GM06990 (cell line): Measurements from ENCODE around the gene SYT17.

Source experiments
- DNase-seq: peaks from one replicate; pipeline ENCODE4 v3.0.0-alpha.2; 2011; ENCODE audit not compliant: insufficient read length; ENCODE audit errors: extremely low read depth
- H3K27me3 ChIP-seq: replicated peaks from 2 replicates; pipeline ENCODE4 v1.6.0; 2011; ENCODE audit warnings: low read length; ENCODE audit not compliant: control insufficient read depth, insufficient read depth
- H3K36me3 ChIP-seq: 2 replicates; pipeline ENCODE4 v1.5.1; 2011; ENCODE audit warnings: low read length; ENCODE audit not compliant: control insufficient read depth, insufficient read depth
- H3K4me3 ChIP-seq: replicated peaks from 2 replicates; pipeline ENCODE4 v1.5.1; 2011; ENCODE audit warnings: low read depth, mild to moderate bottlenecking, control low read depth, low read length
- TF ChIP-seq, protein P1 (sequence below): IDR thresholded peaks from 2 replicates; pipeline ENCODE4 v1.5.1; 2011; ENCODE audit warnings: low read length, control low read depth, mild to moderate bottlenecking, inconsistent platforms; ENCODE audit not compliant: insufficient read depth, poor library complexity, severe bottlenecking

Gene SYT17

DNA sequence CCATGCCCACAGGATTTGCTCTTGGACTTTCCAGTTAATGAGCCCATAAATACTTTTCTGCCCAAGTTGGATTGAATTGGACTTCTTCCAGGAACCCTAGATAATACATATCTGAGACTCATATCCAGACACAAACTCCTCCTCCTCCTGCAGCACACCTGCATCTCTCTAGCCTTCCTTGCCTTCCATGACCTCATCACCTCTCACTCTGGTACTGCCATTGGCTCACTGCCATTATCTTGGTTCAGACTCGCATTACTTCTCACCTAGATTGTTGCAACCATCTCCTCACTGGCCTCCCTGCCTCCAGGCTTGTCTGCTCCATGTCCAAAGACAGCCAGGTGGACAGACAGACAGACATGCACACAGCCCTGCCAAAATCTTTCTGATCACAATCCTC lies 4.8 kb upstream of the SYT17 start:
- Histone ChIP-seq H3K4me3 (no peak overlapping the region), H3K27me3 (no peaks in the 10 kb centered on the region; the same call in 1 of the 2 replicates), H3K36me3 (no peaks in the 10 kb centered on the region)
- TF ChIP-seq, protein P1, sequence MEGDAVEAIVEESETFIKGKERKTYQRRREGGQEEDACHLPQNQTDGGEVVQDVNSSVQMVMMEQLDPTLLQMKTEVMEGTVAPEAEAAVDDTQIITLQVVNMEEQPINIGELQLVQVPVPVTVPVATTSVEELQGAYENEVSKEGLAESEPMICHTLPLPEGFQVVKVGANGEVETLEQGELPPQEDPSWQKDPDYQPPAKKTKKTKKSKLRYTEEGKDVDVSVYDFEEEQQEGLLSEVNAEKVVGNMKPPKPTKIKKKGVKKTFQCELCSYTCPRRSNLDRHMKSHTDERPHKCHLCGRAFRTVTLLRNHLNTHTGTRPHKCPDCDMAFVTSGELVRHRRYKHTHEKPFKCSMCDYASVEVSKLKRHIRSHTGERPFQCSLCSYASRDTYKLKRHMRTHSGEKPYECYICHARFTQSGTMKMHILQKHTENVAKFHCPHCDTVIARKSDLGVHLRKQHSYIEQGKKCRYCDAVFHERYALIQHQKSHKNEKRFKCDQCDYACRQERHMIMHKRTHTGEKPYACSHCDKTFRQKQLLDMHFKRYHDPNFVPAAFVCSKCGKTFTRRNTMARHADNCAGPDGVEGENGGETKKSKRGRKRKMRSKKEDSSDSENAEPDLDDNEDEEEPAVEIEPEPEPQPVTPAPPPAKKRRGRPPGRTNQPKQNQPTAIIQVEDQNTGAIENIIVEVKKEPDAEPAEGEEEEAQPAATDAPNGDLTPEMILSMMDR = no peak
- no peak for DNase-seq

- DNase-seq = no peak
- TF ChIP-seq, protein P1 = no peak
- Histone ChIP-seq H3K4me3 (no peak overlapping the region), H3K27me3 (no peaks in the 10 kb centered on the region; the same call in 1 of the 2 replicates), H3K36me3 (no peaks in the 10 kb centered on the region)
Measured at GRCh38 chr16:19164285-19164684, 3.8 kb upstream of the SYT17 start.

DNA sequence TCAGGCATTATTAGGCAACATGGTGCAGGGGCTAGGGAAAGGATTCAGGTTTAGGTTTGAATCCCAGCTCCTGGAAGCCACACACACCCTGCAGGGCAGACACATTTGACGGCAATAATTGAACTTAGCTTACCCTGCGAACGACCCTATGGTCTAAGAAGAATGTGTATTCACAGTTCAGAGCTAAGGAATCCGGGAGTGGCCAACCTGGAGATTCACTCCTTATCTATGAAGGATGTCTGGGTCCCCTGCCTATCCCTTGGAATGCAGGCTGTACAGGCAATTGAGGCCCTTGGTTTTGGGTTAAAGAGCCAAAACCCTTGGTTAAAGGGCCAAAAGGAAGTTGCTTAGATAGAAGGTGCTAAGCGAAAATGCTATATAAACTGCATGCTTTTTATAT lies 2.9 kb upstream of the SYT17 start:
- no peaks in the 10 kb centered on the region for H3K36me3 ChIP-seq

DNA sequence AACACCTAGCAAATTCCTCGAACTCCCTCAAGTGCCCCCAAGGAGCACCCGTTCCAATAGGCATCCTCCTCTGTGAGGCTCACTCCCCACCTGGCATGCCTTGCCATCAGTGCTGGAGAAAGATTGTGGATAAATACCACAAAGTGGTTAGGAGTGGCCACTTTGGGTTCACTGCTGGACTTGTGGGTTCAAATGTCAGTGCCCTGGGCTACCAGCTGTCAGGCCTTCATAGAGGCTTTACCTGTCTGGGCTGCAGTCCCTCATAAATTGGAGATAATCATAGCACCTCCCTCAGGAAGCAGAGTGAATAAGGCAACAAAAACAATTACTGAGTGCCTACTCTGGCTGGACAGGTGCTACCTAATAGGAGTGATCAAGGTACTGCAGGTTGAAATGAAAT lies 1.5 kb upstream of the SYT17 start:
- no peaks in the 10 kb centered on the region; the same call in 1 of the 2 replicates for H3K27me3 ChIP-seq
- no peak for DNase-seq
- TF ChIP-seq, protein P1 = no peak
- no peaks in the 10 kb centered on the region for H3K36me3 ChIP-seq
- H3K4me3 ChIP-seq = no peak overlapping the region

More for the DNA sequence above, 2.9 kb upstream of the SYT17 start:
- Histone ChIP-seq H3K27me3 (no peaks in the 10 kb centered on the region; the same call in 1 of the 2 replicates), H3K4me3 (no peak overlapping the region)
- no peak for DNase-seq
- TF ChIP-seq, protein P1 = no peak

DNA sequence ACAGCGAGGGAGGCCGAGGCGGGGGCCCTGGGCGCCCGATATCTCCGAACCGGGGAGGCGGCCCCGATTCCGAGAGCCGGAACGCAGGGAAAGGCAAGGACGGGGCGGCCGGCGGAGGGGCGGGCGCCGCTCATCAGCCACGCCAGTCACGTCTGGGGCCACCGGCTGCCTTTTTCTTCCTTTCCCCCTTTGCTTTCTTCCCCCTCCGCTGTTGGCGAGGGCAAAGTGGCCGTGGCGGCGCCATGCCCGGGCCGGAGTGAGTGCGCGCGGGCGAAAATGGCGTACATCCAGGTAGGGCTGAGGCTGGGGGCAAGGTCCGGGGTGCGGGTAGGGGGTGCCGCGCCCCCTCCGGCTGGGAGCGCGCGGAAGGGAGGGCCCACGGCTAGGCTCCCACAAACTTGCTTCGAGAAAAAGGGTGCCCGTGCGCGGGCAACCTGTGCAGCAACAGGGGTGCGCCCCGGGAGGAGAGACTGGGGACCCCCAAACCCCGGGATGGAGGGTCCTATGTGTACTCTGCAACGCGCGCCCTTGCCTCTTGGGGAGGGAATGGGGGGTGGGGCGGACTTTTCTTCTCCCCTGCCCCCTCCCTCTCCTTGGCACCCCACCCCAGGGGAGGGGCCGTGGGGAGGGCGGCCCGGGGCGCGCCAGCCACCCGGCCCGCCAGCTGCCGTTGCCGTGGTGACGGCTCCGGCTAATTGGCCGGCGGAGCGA lies 486 bp downstream of the SYT17 start:
- Histone ChIP-seq H3K36me3 (no peaks in the 10 kb centered on the region), H3K27me3 (no peaks in the 10 kb centered on the region; the same call in 1 of the 2 replicates), H3K4me3 (peak overlapping the region; percentile 37)
- peak; percentile 22 for DNase-seq
- TF ChIP-seq, protein P1 = no peak
